ENCODE measurements around the gene DNAI7.
A peak's percentile ranks its signal among the peaks of the same experiment; 100 is the strongest.

DNAI7 gene

GRCh38 chr12:25135531-25136154 lies 59.3 kb downstream of the DNAI7 start:
- TF ChIP-seq ZFX (IDR thresholded peaks at IDR 0.05; ENCODE audit: borderline replicate concordance) = no peak
- TF ChIP-seq, protein P1, sequence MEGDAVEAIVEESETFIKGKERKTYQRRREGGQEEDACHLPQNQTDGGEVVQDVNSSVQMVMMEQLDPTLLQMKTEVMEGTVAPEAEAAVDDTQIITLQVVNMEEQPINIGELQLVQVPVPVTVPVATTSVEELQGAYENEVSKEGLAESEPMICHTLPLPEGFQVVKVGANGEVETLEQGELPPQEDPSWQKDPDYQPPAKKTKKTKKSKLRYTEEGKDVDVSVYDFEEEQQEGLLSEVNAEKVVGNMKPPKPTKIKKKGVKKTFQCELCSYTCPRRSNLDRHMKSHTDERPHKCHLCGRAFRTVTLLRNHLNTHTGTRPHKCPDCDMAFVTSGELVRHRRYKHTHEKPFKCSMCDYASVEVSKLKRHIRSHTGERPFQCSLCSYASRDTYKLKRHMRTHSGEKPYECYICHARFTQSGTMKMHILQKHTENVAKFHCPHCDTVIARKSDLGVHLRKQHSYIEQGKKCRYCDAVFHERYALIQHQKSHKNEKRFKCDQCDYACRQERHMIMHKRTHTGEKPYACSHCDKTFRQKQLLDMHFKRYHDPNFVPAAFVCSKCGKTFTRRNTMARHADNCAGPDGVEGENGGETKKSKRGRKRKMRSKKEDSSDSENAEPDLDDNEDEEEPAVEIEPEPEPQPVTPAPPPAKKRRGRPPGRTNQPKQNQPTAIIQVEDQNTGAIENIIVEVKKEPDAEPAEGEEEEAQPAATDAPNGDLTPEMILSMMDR (IDR thresholded peaks at IDR 0.05) = peak; percentile 30; the same call in 1 of the 2 replicates
- H3K27ac ChIP-seq = no peak overlapping the region

GRCh38 chr12:25131270-25131669 lies 63.7 kb downstream of the DNAI7 start:
- no peak overlapping the region for H3K27ac ChIP-seq
- TF ChIP-seq, protein P1 (IDR thresholded peaks at IDR 0.05) = no peak
- no peak for TF ChIP-seq ZFX (IDR thresholded peaks at IDR 0.05; ENCODE audit: borderline replicate concordance)

- H3K27ac ChIP-seq = no peak overlapping the region
- TF ChIP-seq ZFX (IDR thresholded peaks at IDR 0.05; ENCODE audit: borderline replicate concordance) = no peak
- TF ChIP-seq, protein P1 (IDR thresholded peaks at IDR 0.05) = peak; percentile 85
Observed at GRCh38 chr12:25130741-25131188, 64.2 kb downstream of the DNAI7 start.

DNA sequence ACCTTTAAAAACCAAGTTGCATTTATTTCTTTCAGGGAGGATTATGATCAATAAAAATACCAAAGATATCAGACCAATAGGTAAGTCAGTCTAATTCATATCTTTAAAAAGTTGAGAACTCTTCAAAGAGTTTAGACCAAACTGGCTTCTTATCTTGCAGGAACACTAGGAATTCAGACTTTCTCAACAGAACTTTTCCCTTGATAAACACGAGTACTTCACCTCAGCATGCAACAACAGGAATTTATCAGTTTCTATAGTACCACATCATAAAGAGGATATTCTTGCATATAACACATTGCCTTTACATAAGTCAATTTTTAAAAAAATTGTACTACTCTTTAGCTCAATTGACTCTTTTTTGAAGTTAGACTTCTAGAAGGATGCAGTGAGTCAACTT lies 68.2 kb downstream of the DNAI7 start:
- H3K27ac ChIP-seq = no peak overlapping the region
- TF ChIP-seq ZFX (IDR thresholded peaks at IDR 0.05; ENCODE audit: borderline replicate concordance) = no peak
- TF ChIP-seq, protein P1 (IDR thresholded peaks at IDR 0.05) = no peak

GRCh38 chr12:25126101-25126500 lies 68.9 kb downstream of the DNAI7 start:
- H3K27ac ChIP-seq = no peak overlapping the region

GRCh38 chr12:25124493-25124892 lies 70.5 kb downstream of the DNAI7 start:
- TF ChIP-seq, protein P1 (IDR thresholded peaks at IDR 0.05) = no peak
- TF ChIP-seq ZFX (IDR thresholded peaks at IDR 0.05; ENCODE audit: borderline replicate concordance) = no peak
- no peak overlapping the region for H3K27ac ChIP-seq

More at GRCh38 chr12:25126101-25126500, 68.9 kb downstream of the DNAI7 start:
- TF ChIP-seq ZFX (IDR thresholded peaks at IDR 0.05; ENCODE audit: borderline replicate concordance) = no peak
- TF ChIP-seq, protein P1 (IDR thresholded peaks at IDR 0.05) = no peak

DNA sequence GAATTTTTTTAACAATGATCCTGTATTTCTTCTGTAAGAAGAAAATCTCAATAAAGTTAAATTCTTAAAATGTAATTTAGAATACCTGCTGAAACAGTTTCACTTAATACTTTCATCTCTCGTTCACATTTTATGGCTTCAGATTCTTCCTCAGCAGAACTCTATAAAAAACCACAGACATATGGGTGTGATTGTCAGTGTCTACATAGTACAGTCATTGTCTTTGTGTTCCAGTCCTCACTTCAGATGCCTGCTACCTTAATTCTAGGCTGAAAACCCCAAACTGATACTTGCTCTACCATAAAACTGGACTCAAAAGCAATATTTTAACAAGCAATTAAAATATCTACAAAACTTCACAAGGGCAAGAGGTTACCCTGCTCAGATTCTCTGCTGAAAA lies 71.8 kb downstream of the DNAI7 start:
- TF ChIP-seq ZFX (IDR thresholded peaks at IDR 0.05; ENCODE audit: borderline replicate concordance) = no peak
- TF ChIP-seq, protein P1 (IDR thresholded peaks at IDR 0.05) = no peak
- H3K27ac ChIP-seq = no peak overlapping the region
